GM23338 (cell line): ENCODE results near the gene EML1.

Experiments
- CREB1 ChIP-seq: fragments of 250-450 bp; sonication (Bioruptor Pico); IDR thresholded peaks from 2 replicates; pipeline ENCODE4 v1.5.0; 2020; ENCODE audit warnings: low read depth, mild to moderate bottlenecking, moderate library complexity
- EZH2 ChIP-seq: fragments of 200-600 bp; sonication (generic); IDR thresholded peaks from one replicate; pipeline ENCODE4 v1.8.0; 2017; ENCODE audit warnings: antibody characterized with exemption, mild to moderate bottlenecking, low read depth; ENCODE audit not compliant: unreplicated experiment
- EZH2phosphoT487 ChIP-seq: fragments of 200-600 bp; sonication (generic); IDR thresholded peaks from one replicate; pipeline ENCODE4 v1.8.1; 2018; ENCODE audit warnings: antibody characterized with exemption; ENCODE audit not compliant: unreplicated experiment
- JUNB ChIP-seq: IDR thresholded peaks from one replicate; pipeline ENCODE4 v1.6.1; 2016; ENCODE audit warnings: antibody characterized with exemption; ENCODE audit not compliant: unreplicated experiment
- NANOG ChIP-seq: IDR thresholded peaks from 2 replicates; pipeline ENCODE4 v1.6.1; 2016; ENCODE audit warnings: antibody characterized with exemption, borderline replicate concordance
- POLR2AphosphoS5 ChIP-seq: IDR thresholded peaks from 2 replicates; pipeline ENCODE4 v1.6.1; 2016; ENCODE audit warnings: antibody characterized with exemption, low read depth
- ZNF114 ChIP-seq: fragments of 250-450 bp; sonication (Bioruptor Pico); IDR thresholded peaks from 2 replicates; pipeline ENCODE4 v1.5.0; 2020; ENCODE audit warnings: mild to moderate bottlenecking, moderate library complexity
- ZNF331 ChIP-seq: fragments of 250-450 bp; sonication (Bioruptor Pico); IDR thresholded peaks from 2 replicates; pipeline ENCODE4 v1.5.0; 2020; ENCODE audit warnings: low read depth, mild to moderate bottlenecking, moderate library complexity
- TF ChIP-seq, protein P1 (sequence below), 2 experiments: fragments of 200-600 bp in 1 of 2; sonication (generic) in 1 of 2; conservative IDR thresholded peaks; 2 replicates each; pipeline versions ENCODE4 v1.5.1 to v1.6.1; 2016 to 2017; ENCODE audit warnings: antibody characterized with exemption in 2 of 2, low read depth in 2 of 2, mild to moderate bottlenecking in 2 of 2, moderate library complexity in 1 of 2
- TF ChIP-seq, protein P2 (sequence below): IDR thresholded peaks from one replicate; pipeline ENCODE4 v1.6.1; 2018; ENCODE audit warnings: antibody characterized with exemption; ENCODE audit not compliant: unreplicated experiment
- TF ChIP-seq, protein P3 (sequence below): IDR thresholded peaks from 2 replicates; pipeline ENCODE4 v1.6.1; 2016; ENCODE audit warnings: antibody characterized with exemption
- TF ChIP-seq, protein P4 (sequence below): fragments of 250-450 bp; sonication (Bioruptor Pico); IDR thresholded peaks from 2 replicates; pipeline ENCODE4 v1.5.0; 2020; ENCODE audit warnings: mild to moderate bottlenecking, moderate library complexity

DNA sequence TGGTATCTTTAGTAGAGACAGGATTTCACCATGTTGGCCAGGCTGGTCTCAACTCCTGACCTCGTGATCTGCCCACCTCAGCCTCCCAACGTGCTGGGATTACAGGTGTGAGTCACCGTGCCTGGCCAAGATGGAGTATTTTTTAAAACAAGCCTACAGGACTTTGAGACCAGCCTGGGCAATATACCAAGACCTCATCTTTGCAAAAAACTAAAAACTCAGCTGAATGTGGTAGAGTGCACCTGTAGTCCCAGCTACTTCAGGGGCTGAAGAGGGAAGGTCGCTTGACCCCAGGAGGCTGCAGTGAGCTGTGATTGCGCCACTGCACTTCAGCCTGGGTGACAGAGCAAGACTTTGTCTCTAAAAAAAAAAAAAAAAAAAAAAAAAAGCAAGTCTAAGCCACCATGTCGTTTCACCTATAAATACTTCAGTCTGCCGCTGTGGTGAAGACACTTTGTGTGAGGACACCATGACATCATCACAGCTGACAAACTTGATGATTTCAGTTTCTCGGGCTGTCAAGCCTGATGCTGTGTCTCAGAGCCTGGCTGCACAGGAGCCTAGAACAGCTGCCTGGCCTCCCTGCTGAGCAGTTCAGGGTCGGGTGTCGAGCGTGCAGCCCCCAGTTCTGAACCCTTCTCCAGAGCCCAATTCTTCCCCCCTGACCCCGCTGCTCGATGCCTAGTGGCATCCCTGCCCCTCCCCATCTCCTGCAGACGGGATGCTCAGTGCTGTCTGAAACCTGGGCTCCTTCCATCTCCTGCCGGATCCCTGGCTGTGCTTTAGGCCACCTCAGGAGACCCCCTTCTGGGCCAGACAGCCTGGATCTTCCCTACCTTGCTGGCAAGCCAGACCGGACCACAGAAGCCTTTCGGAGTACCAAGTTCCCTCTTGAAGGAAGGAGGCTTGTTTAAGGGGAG lies 152.8 kb downstream of the EML1 start:
- TF ChIP-seq, protein P1, sequence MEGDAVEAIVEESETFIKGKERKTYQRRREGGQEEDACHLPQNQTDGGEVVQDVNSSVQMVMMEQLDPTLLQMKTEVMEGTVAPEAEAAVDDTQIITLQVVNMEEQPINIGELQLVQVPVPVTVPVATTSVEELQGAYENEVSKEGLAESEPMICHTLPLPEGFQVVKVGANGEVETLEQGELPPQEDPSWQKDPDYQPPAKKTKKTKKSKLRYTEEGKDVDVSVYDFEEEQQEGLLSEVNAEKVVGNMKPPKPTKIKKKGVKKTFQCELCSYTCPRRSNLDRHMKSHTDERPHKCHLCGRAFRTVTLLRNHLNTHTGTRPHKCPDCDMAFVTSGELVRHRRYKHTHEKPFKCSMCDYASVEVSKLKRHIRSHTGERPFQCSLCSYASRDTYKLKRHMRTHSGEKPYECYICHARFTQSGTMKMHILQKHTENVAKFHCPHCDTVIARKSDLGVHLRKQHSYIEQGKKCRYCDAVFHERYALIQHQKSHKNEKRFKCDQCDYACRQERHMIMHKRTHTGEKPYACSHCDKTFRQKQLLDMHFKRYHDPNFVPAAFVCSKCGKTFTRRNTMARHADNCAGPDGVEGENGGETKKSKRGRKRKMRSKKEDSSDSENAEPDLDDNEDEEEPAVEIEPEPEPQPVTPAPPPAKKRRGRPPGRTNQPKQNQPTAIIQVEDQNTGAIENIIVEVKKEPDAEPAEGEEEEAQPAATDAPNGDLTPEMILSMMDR (conservative IDR thresholded peaks at IDR 0.05; ENCODE audit: low read depth in 2 of 2): no peak
- TF ChIP-seq EZH2 (no peak), ZNF114 (CRISPR knock-in tag) (no peak), POLR2AphosphoS5 (no peak), CREB1 (CRISPR knock-in tag) (no peak), EZH2phosphoT487 (no peak), NANOG (no peak), JUNB (no peak), ZNF331 (no peak)
- TF ChIP-seq, protein P2, sequence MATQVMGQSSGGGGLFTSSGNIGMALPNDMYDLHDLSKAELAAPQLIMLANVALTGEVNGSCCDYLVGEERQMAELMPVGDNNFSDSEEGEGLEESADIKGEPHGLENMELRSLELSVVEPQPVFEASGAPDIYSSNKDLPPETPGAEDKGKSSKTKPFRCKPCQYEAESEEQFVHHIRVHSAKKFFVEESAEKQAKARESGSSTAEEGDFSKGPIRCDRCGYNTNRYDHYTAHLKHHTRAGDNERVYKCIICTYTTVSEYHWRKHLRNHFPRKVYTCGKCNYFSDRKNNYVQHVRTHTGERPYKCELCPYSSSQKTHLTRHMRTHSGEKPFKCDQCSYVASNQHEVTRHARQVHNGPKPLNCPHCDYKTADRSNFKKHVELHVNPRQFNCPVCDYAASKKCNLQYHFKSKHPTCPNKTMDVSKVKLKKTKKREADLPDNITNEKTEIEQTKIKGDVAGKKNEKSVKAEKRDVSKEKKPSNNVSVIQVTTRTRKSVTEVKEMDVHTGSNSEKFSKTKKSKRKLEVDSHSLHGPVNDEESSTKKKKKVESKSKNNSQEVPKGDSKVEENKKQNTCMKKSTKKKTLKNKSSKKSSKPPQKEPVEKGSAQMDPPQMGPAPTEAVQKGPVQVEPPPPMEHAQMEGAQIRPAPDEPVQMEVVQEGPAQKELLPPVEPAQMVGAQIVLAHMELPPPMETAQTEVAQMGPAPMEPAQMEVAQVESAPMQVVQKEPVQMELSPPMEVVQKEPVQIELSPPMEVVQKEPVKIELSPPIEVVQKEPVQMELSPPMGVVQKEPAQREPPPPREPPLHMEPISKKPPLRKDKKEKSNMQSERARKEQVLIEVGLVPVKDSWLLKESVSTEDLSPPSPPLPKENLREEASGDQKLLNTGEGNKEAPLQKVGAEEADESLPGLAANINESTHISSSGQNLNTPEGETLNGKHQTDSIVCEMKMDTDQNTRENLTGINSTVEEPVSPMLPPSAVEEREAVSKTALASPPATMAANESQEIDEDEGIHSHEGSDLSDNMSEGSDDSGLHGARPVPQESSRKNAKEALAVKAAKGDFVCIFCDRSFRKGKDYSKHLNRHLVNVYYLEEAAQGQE: no peak
- TF ChIP-seq, protein P3, sequence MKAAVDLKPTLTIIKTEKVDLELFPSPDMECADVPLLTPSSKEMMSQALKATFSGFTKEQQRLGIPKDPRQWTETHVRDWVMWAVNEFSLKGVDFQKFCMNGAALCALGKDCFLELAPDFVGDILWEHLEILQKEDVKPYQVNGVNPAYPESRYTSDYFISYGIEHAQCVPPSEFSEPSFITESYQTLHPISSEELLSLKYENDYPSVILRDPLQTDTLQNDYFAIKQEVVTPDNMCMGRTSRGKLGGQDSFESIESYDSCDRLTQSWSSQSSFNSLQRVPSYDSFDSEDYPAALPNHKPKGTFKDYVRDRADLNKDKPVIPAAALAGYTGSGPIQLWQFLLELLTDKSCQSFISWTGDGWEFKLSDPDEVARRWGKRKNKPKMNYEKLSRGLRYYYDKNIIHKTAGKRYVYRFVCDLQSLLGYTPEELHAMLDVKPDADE: no peak
- TF ChIP-seq, protein P4, sequence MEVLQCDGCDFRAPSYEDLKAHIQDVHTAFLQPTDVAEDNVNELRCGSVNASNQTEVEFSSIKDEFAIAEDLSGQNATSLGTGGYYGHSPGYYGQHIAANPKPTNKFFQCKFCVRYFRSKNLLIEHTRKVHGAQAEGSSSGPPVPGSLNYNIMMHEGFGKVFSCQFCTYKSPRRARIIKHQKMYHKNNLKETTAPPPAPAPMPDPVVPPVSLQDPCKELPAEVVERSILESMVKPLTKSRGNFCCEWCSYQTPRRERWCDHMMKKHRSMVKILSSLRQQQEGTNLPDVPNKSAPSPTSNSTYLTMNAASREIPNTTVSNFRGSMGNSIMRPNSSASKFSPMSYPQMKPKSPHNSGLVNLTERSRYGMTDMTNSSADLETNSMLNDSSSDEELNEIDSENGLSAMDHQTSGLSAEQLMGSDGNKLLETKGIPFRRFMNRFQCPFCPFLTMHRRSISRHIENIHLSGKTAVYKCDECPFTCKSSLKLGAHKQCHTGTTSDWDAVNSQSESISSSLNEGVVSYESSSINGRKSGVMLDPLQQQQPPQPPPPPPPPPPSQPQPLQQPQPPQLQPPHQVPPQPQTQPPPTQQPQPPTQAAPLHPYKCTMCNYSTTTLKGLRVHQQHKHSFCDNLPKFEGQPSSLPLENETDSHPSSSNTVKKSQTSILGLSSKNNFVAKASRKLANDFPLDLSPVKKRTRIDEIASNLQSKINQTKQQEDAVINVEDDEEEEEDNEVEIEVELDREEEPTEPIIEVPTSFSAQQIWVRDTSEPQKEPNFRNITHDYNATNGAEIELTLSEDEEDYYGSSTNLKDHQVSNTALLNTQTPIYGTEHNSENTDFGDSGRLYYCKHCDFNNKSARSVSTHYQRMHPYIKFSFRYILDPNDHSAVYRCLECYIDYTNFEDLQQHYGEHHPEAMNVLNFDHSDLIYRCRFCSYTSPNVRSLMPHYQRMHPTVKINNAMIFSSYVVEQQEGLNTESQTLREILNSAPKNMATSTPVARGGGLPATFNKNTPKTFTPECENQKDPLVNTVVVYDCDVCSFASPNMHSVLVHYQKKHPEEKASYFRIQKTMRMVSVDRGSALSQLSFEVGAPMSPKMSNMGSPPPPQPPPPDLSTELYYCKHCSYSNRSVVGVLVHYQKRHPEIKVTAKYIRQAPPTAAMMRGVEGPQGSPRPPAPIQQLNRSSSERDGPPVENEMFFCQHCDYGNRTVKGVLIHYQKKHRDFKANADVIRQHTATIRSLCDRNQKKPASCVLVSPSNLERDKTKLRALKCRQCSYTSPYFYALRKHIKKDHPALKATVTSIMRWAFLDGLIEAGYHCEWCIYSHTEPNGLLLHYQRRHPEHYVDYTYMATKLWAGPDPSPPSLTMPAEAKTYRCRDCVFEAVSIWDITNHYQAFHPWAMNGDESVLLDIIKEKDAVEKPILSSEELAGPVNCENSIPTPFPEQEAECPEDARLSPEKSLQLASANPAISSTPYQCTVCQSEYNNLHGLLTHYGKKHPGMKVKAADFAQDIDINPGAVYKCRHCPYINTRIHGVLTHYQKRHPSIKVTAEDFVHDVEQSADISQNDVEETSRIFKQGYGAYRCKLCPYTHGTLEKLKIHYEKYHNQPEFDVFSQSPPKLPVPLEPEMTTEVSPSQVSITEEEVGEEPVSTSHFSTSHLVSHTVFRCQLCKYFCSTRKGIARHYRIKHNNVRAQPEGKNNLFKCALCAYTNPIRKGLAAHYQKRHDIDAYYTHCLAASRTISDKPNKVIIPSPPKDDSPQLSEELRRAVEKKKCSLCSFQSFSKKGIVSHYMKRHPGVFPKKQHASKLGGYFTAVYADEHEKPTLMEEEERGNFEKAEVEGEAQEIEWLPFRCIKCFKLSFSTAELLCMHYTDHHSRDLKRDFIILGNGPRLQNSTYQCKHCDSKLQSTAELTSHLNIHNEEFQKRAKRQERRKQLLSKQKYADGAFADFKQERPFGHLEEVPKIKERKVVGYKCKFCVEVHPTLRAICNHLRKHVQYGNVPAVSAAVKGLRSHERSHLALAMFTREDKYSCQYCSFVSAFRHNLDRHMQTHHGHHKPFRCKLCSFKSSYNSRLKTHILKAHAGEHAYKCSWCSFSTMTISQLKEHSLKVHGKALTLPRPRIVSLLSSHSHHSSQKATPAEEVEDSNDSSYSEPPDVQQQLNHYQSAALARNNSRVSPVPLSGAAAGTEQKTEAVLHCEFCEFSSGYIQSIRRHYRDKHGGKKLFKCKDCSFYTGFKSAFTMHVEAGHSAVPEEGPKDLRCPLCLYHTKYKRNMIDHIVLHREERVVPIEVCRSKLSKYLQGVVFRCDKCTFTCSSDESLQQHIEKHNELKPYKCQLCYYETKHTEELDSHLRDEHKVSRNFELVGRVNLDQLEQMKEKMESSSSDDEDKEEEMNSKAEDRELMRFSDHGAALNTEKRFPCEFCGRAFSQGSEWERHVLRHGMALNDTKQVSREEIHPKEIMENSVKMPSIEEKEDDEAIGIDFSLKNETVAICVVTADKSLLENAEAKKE: no peak
